ENCODE data around the gene HAGH.
"Not testable (repeated sequence)": the region's sequence is repeated elsewhere in the genome, so short reads cannot be mapped to it uniquely, and the experiment has no call there.

HAGH gene

GRCh38 chr16:1810106-1810505, 16.5 kb downstream of the HAGH start:
- no peak for DNase-seq

- DNase-seq: no peak
Observed at GRCh38 chr16:1809281-1809801, 17.3 kb downstream of the HAGH start.

- DNase-seq: no peak
Observed at GRCh38 chr16:1808691-1809090, 17.9 kb downstream of the HAGH start.

GRCh38 chr16:1807626-1808025, 19.0 kb downstream of the HAGH start:
- DNase-seq: no peak

DNA sequence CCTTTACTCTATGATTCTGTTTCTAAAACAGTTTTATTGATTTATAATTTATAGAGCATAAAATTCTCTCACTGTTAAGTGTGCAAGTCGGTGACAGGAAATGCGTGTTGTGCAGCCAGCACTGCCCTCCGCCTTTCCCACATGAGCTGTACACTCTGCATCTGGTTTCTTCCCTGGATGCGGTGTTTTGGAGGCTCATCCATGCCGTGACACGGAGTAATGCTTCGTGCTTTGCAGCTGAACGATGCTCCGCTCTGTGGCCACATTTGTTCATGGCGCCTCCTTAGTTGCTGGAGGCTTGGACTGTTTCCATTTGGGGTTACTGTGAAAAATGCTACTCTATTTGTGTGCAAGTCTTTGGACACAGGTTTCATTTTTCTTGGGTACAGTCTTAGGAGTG, 25.9 kb downstream of the HAGH start:
- DNase-seq: no peak

- DNase-seq: not testable (repeated sequence)
Observed at GRCh38 chr16:1799263-1799662, 27.4 kb downstream of the HAGH start.

DNA sequence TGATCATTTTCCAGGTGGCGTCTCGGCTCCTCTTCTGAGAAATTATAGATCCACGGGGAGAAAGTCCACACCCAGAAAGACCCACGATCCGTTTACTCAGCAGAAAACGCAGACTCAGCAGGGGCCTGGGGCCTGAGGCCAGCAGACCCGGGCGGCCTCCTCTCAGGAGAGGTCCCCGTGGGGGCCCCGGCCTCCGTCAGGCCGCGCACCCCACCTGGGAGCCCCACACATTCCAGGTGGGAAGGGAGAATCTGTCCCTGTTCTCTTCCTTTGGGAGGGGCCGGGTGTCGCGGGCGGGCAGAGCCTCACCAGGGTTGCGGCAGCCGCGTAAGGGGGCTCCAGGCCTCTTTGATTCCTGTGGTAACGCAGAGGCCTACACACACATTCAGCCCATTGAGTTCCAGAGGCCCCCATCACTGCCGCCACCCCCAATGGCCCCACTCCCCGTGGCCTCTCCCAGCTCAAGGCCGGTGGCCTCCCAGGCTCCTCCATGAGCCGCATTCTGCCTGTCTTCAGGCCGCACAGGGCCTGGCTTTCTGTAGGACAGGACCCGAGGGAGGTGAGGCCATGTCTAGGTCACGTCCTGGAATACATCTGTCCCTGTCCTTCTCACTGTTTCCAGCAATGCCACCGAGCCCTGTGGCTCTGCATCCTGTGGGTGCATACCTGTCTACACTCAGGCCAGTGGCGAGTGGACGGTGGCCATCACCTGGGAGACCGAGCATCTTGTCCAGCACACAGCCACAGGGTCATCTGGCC, 31.5 kb downstream of the HAGH start:
- DNase-seq: no peak

- DNase-seq: no peak
Observed at GRCh38 chr16:1794221-1794871, 32.3 kb downstream of the HAGH start.

DNA sequence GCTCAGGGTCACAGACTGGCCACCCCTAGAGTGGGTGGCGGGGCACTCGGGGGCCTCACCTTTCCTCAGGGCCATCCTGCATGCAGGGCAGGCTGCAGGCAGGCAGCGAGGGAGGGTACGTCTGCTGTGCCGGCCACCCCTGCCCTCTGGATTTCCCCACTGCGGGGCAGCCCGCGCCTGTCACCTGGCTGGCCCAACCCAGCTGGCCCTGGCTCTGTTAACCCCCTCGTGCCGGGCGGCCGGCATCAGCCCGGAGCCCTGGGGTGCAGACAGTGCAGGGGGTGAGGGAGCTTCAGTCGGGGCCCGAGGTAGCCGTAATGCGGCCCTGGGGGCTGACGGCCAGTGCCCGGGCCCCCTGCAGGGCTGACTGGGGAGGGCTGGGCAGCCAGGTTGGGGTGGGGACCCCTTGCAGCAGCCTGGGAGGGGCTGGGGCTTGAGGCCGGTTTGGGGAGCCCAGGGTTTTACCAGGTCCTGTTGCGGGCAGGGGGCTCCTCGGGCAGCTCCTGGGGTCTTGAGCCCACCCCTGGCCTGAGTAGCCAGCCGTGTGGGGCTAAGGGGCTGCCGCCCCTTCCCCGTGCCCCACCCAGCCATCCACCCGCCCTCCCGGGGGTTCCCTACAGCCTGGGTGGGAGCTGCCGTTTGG, 32.9 kb downstream of the HAGH start, which contains the start of gene IGFALS:
Gene IGFALS, minus strand, starts transcription at position 128 of the 643 bp plus-strand sequence. Its CDS starts 53 bp downstream, at position 75.
- no peak for DNase-seq

GRCh38 chr16:1792836-1793577, 33.6 kb downstream of the HAGH start:
- DNase-seq: no peak

DNA sequence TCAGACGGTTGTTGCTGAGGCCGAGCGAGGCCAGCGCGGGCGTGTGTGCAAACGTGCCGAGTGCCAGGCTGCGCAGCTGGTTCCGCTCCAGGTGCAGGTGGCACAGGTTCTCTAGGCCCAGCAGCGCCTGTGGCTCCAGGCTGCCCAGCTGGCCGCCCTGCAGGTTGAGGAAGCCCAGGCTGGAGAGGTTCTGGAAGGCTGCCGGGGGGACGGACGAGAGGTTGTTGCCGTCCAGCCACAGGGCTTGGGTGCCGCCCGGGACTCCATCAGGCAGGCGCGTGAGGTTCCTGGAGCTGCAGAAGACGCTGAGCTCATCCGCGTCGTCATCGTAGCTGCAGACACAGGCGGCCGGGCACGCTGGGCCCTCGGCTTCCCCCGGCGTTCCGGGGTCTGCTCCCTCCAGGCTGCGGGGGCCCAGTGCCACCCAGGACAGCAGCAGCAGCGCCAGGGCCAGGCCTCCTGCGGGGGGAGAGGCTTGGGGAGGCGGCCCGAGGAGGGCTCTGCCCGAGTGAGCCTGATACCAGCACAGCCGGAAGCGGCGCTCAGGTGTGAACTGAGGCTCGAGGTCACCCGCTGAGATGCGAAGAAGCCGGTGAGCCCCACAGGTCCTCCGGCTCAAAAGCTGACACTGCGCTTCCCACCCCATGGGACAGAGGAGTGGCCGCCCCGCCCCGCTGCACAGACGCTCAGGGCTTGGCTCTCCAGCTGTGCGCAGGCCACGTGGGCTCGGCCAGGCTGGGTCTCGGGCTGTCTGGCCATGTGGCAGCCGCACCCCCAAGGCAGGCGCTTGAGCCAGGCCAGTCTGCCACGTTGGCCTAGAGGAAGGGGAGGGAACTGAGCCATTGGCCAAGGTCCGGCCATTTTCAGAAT, 34.4 kb downstream of the HAGH start:
- DNase-seq: no peak

DNA sequence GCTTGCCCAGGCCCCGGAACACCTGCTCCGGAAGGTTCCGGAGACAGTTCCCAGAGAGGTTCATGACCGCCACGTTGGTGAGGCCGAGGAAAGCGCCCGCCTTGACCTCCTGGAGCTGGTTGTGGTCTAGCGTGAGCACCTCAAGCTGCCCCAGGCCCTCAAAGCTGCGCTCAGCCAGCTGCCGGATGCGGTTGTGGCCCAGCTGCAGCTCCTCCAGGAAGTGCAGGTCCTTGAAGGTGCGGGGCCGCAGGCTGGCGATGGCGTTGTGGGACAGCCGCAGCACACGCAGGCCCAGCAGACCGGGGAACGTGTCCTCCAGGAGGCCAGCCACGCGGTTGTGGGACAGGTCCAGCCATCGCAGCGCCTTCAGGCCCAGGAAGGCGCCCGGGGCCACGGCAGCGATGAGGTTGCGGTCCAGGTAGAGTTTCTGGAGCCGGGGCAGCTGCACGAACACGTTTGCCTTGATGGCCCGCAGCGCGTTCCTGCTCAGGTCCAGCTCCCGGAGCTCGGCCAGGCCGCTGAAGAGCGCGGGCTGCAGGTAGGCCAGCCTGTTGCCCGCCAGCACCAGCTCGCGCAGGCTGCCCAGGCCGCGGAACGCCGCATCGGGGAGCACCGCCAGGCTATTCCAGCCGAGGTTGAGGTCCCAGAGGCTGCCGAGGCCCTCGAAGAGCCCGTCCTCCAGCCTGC, 35.2 kb downstream of the HAGH start:
- DNase-seq: no peak

- no peak for DNase-seq
Observed at GRCh38 chr16:1790611-1791255, 35.9 kb downstream of the HAGH start.

GRCh38 chr16:1790261-1790610, 36.4 kb downstream of the HAGH start:
- DNase-seq: no peak

GRCh38 chr16:1789643-1790045, 37.0 kb downstream of the HAGH start:
- DNase-seq: no peak

- no peak for DNase-seq
Observed at GRCh38 chr16:1788708-1789100, 37.9 kb downstream of the HAGH start.

DNA sequence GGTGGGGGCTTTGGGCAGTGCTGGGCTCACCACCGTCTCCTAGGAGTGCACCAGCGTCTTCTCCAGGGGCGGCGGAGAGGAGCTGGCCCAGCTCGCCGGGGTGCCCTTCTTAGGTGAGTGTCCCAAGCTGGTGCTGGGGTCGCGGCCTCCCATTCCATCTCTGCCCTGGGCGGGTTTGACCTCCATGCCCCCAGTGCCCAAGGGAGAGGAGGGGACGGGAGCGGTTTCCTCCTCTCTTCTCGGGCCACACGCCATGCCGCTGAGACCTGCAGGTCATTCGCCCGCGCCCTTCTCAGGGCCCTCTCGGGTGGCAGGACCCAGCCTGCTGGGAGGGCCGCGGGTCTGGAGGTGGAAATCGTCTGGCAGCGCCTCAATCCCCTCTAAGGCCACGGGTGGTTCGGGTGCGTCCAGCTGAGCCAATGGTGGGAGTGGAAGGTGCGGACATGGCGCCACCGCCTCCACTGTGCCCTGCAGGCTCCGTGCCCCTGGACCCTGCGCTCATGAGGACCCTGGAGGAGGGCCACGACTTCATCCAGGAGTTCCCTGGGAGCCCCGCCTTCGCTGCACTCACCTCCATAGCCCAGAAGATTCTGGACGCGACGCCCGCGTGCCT, 38.4 kb downstream of the HAGH start:
- no peak for DNase-seq

DNA sequence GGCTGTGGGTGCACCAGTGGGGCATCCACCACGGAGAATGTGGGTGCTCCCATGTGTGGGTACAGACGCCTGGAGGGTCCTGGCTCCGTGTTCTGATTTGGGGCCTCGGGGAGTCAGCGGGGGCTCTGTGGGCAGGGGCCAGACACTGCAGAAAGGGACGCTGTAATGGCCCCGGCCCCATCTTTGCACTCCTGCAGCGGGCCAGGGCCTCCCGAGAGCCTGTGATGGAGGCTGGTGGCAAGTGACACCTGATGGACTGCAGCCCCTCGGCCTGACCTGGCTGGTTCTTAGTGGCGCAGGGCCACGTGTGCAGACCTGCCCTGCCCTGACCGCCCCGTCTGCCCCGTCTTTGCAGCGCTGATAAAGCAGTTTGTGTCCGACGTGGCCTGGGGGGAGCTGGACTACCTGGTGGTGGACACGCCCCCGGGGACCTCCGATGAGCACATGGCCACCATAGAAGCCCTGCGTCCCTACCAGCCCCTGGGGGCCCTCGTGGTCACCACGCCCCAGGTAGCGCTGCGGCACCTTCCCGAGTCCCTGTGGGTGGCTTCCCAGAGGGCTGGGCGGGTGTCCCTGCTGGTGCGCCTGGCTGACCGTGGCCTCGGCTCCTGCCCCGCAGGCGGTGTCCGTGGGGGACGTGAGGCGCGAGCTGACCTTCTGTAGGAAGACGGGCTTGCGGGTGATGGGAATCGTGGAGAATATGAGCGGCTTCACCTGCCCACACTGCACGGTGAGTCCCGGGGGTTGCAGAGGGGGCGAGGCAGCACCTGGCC, 39.1 kb downstream of the HAGH start:
- no peak for DNase-seq

DNA sequence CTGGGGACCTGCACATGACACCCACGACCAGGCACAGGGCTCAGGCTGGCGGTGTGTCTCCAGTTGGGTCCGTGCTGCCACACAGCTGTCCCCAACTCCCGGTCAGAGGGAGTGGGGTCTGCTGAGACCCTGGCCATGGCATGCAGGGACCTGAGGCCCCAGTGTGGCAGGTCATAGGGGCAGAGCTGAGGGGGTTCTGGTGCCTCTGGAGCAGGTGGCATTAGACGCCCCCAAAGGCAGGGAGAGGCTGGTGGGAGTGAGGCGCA, 39.6 kb downstream of the HAGH start:
- no peak for DNase-seq
